HG03432 (cell line): Measurements from ENCODE around the gene FOXA2.

Source experiments
- ATAC-seq: cut with Tn5 transposase; IDR thresholded peaks from one replicate; pipeline ENCODE4 v1.9.1; 2021; ENCODE audit warnings: mild to moderate bottlenecking, moderate library complexity; ENCODE audit not compliant: unreplicated experiment

FOXA2 gene

DNA sequence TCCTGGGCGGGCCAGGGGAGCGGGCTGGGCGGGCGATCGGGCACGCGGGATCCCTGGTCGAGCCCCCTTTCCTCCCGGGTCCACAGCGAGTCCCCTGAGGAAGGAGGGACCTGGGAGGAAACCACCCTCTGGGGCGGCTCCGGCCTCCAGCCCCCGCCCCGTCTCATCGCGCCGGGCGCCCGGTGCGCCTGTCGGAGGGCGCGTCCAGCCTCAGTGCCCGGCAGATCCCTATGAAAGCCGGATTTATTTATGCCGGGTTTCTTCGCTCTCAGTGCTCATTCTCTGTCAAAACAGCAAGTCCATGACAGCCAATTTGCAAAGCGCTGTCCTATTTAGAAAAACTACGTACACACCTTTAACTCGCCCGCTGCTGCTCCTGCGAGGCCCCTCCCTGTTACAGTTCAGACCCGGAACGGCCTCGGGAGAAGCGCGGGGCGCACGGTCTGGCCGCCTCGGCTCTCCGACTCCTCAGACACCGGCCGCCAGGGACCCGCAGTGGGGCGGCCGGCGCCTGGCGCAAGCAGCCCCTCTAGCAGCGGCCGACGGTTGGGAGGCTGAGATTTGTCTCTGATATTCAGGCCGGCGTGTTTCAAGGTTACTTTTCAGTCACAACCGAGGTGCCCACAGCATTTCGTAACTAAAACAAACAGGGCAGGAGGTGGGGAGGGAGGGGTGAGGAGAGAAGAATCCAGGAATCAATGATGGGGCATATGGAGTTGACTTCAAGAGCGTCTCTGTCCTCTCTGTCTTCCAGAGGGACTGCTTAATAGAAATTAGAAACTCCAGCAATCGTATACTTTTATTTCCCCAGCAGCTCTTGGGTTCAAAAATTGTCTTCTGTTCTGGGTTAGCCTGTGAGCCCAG, 782 bp upstream of the FOXA2 start:
- ATAC-seq = no peak

DNA sequence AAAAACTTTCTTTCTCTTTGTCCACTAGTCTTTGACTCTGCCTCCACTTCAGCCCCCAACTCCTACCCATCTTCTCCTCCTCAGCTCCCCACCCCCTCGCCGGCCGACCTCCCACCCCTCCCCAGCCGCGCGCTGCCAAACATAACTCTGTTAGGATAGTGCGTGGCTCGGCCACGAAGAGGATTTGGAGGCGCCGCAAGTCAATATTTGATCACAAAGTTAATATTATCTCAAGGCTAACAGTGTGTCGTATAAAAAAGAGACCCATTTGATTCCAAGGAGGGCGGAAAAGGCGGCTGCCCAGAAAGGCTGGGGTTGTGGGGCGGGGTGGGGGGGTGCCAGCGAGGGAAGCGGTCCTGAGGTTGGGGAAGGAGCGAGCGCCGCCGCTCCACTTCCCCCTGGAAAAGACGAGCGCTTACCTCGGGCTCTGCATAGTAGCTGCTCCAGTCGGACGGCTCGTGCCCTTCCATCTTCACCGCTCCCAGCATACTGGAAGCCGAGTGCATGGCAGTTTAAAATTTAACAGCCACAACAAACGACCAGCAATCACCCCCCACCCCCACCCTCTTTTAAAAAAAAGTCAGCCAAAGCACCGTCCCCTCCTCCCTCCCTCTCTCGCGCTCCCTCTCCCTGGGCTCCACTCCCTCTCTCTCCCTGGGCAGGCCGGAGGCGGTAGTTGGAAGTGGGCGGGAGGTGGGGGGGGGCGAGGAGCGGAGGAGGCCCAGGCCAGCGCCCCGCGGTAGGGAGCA, 425 bp downstream of the FOXA2 start:
- no peak for ATAC-seq

DNA sequence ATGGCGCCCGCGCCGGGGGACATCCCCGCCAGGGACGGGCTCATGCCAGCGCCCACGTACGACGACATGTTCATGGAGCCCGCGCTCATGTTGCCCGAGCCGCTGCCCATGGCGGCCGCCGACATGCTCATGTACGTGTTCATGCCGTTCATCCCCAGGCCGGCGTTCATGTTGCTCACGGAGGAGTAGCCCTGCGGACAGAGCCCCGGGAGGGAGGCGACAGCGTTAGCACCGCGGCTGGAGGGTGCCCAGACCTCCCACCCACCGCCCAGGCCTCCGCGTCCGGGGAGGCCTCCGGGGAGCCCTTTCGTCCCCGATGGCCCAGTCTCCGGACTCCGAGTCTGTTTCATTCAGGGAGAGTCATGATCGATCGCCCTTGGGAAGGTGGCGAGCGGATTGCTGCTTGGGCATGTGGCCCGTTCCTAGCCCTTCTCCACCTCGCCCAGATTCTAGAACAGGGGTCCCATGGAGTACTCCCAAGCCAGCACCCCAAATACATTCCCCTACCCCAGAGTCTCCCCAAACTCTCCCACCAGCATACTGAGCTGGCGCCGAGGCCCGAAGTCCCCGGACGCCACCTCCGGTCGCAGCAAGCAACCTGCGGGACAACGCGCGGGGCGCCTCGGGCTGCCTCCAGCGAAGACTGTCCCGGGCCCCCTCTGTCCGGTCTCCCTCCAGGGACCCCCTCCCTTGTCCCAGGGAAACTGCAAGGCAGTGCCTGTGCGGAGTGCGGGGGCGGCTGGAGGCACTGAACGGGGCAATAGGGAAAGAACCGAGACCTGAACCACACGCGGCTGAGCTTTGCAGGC, 1.2 kb downstream of the FOXA2 start:
- no peak for ATAC-seq

DNA sequence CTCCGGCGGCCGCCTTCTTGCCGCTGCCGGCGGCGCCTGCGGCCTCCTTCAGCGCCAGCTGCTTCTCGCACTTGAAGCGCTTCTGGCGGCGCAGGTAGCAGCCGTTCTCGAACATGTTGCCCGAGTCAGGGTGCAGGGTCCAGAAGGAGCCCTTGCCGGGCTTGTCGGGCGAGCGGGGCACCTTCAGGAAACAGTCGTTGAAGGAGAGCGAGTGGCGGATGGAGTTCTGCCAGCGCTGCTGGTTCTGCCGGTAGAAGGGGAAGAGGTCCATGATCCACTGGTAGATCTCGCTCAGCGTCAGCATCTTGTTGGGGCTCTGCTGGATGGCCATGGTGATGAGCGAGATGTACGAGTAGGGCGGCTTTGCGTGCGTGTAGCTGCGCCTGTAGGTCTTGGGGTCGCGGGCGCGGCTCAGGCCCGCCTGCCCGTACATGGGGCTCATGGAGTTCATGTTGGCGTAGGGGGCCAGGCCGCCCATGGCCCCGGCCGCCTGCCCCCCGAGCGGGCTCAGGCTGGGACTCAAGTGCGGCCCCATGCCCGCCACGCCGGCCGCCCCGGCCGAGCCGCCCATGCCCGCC, 1.9 kb downstream of the FOXA2 start:
- no peak for ATAC-seq

DNA sequence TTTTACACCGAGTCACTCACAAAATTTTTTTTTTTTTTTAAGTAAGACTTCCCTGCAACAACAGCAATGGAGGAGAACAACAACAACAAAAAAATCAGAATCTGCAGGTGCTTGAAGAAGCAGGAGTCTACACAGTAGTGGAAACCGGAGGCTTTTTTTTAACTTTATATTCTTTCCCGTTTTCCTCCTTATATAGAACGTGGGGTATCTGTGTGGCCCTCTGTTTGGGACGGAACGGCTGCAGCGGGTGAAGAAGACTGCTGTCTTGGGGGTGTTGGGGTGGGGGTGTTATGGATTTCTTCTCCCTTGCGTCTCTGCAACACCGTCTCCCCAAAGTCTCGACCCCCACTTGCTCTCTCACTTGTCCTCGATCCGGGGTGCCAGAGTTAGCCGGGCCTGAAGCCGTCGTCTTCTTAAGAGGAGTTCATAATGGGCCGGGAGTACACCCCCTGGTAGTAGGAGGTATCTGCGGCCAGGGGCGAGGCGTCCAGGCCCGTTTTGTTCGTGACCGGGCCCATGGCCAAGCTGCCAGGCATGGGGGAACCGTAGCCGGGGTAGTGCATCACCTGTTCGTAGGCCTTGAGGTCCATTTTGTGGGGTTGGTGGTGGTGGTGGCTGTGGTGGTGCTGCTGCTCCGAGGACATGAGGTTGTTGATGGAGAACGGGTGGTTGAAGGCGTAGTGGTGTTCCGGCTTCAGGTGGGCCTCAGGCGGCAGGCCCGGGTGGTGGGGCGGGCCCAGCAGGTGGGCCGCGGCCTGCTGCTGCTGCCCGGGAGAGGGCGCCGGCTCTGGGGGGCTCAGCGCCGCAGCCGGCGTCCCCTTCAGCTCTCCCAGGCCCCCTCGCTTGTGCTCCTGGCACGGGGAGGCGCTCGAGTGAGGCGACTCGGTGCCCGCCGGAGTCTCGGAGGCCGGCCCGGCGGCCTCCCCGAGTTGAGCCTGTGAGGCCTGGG, 2.7 kb downstream of the FOXA2 start:
- no peak for ATAC-seq

DNA sequence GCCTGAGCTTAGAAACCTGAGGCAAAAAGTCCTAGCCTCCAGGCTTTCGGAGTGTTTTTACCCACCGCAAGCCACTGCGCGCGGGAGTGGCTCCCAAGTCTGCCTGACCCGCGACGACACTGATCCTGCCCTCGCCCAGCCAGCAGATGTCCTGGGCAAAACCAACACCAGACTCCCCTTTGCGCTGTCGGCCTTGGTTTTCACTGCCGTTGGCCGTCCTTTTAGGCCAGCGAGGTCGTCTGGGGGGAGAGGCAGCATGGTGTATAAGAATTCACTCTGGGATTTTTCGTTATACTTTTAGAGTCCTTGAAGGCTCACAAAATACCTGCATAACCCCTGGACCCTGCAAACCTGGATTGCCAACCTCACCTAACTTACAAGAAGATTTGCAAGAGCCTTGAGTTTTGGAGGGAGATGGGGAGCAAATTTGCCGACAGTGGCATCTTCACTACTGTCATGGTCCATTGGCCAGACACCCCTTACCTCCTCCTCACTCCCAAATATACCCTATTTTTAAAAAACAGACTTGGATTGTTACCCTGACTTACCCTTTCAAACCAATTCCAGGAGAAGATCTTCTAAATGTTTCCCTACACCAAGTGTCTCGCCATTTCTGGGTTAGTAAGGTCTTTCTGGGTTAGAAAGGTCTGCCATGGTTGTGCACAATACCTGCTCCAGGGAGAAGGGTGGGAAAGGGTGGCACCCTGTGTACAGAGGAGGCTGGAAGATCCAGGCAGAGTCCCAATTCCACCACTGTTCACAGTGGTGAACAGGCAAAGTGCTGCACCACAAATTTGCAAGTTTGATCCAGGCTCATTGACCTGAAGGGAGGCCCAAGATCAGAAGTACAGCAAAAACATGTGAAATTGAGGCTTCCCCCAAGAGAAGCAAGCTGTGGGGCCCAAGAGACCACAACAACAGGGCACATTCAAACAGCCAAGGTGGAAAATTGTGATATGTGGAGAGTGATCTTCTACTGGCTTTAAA, 4.4 kb downstream of the FOXA2 start:
- no peak for ATAC-seq

DNA sequence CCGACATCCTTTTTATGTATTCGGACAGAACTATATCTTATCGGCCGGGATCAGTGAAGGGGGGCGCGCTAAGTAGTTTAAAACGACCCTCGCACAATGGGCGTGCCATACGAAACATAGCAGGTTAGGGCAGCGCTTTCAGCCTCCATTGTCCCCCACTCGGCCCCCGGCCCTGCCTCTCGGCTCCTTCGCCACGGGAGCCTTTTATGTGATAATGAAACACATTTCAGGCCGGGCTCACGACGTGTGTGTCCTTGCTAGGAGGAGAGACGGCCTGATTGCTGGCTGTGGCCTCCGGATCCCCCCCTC, 5.3 kb downstream of the FOXA2 start:
- no peak for ATAC-seq

DNA sequence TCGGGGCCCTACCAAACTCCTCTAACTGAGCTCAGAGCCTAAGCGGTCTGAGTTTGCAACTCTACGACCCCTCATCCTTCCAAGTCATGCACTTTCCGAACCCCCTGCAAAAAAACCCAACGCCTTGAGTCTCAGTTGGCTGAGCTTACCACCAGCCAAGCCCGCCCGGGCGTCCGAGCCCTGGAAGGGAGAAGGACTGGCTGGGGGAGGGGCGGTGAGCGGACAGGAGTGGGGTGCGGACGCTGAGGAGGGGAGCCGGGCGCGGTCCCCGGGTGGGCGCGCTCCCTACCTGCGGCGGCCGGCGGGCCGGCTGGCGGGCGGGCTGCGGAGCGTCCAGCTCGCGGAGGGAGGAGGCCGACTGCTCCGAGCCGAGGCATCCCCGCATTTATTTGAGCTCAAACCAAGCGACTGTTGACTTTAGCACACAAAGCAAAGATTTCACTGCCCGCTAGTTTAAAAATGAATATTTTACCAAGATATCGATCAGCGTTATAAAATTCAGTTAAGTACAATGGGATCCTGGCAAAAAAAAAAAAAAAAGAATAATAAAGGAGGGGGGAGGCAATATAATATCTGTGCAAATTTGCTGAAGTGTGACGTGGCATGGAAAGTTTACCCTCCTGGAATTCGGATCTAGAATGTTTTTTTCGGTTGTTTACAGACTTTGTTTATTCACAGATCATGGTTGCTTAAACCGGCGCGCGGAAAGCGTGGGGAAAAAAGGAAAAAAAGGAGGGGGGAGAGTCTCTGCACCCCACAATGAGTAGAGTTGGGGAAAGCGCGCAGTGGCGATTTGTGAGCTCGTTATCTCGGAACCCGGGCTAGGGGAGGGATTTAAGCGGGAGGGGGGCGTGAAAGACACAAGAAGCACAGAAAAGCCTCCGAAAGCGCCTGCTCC, 5.9 kb downstream of the FOXA2 start:
- no peak for ATAC-seq

DNA sequence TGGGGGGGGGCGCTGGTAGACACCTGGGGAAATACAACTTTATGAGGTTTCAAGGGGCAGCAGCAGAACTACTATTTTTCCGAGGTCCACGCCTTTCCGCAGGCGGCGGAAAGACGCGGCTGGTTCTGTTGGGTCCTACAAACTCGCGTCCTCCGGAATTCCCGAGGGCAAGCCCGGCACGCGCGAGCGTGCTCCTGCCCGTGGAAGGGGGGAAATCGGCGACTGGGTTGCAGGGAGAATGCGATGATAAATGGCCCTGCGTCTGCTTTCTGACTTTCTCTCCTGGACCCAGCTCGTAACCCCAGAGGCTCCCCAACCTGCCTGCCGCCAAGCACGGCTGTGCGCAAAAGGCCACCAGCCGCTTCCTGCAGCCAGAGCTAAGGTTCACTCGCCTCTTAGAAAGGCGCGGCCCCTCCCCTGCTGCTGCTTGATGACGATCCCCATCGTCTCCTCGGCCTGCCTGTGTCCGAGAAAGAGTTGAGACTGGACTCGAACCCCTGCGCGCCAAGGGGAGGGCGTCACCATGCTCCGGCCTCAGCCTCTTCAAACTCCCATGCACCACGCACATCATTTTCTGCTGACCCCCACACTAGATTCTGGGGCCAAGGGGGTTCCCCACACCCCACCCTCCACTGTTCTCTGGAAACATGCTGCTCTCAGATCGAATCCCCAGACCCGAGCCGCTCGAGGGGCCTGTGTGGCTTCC, 6.7 kb downstream of the FOXA2 start:
- ATAC-seq = no peak

DNA sequence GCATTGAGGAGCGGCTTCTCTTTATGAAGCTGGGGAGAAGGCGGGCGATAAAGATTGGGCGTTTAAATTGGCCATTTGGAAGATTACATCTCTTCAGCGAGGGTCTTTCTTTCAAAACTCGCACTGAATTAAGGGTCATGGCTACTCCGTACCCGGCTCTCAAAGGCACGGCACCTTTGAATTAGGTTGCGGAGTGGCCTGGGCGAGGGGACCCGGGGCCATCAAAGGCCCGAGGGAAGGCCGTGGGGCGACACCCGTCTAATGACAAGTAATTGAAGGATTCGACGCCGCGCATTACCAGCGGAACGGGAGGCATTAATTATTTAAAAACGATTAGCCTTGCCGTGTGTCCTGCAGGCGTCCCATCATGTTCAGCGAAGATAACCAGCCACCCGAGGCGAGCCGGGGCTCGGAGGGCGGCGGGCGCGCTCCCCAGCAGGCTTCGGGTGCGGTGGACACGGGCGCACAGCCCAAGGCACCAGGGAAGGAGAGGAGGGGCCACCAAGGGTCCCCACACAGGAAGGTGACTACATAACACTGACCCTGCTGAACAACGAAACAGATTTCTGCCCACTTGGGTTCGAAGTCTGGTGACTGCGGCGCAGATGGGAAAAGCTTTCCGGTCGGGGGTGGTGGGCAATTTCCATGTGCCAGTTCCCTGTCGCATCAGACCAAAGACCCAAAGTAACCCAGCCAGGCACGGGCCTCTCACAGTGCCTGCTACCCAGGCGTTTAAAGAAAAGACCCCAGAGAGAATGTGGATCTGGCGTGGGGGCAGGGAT, 7.4 kb downstream of the FOXA2 start:
- ATAC-seq = no peak

DNA sequence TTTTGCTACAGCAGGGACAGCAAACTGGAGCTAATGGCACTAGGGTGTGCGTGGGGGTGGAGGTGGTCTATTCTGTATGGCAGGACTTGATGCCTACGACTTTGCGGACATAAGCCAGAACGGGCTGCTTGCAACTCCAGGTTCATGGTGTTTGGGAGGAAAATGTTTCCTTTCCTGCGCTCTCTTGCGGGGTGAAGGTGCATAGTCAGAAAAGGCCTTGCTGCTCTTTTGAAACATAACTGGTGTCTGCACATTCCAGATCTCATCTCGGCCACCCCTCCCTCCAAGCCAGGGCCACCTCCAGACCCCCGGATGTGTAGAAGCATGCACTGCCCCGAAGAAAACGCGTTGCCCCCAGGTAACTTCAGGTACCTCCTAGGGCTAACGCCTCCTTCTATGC, 8.1 kb downstream of the FOXA2 start:
- no peak for ATAC-seq

DNA sequence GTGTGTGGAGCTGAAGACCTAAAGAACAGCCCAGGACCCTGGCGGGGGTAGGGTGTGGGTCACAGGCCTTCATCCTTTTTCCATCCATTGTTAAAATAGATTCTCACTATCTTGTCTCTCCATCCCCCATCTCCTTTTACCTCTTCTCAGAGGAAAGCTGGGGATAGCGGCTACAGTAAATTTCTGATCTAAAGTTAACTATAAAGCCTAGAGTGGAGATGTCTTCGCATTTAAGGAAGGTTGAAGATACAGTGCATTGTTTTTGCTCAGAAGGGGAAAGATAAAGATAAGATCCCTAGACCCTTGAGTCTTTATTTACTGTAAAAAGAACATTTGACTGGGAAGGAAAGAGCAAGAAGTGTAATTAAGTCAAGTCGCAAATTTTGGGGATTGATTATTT, 8.6 kb downstream of the FOXA2 start:
- no peak for ATAC-seq

DNA sequence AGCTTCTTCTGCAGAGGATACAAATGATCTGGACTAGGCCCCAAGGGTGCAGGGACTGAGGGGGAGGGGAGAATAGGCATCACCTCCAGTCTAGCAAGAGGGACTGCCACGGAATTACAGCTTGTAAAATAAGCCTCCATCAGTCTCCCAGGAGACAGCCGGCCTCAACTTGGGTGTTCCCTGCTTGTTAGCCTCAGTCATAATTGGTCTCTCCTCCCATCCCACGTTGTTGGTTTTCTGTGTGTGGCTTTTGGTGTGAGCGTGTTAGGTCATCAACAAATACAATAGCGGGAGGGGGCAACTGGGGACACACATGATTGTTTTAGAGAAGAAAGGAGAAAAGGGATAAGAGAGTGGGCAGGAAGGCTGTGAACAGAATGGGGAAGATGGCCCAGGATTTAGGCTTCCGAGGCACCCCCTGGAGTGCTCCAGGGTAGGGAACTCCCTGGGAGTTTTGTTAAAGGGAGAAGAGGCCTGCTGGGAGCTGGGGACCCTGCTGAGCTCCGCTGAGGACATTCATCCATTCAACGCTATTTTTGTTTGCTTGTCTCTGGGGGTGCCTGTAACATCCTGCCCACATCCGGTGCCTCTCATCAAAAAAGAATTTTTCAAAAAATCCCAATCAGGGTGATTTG, 9.2 kb downstream of the FOXA2 start:
- ATAC-seq = peak; percentile 69

DNA sequence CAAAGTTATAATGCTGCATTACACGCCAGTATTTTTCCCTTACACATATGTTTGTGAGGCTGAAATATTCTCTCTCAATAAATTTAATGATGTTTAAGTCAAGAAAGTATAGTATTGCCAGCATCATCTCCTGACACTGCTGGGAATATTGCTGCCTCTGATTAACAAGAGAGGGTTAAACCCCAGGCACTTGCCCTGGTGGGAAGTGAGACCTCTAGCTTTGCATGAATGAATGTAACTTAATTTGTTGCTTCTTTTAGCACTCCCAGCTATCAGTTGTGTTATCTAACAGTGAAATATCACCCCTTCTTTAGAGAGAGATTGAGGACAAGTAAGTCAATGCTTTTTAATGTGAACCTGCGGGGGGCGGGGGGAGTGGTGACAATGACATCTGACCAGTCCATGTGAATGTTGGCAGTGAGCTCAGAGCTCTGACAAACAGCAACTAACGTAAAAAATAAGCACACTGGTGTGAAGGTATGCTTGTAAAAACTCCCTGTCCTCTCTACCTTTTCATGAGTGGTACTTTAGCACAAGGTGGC, 9.8 kb downstream of the FOXA2 start:
- ATAC-seq = no peak

DNA sequence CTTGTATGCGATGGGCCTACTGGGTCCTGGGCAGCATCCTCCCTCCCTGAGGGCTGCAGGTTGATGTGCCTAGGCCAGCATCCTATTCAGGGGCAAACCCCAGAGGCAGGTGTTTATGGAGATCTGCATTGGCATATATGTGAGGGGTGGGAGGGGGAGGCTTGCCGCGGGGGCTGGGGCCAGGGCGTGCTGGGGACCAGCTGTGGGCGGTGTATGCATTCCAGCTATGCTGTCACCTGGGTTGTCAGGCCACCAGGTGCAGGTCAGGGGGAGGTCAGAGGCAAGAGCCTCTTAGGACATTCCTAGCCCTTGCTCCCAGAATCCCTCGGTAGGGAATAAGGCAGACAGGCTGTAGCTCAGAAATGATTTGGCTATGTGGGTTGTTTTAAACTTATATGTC, 11.9 kb downstream of the FOXA2 start:
- no peak for ATAC-seq

DNA sequence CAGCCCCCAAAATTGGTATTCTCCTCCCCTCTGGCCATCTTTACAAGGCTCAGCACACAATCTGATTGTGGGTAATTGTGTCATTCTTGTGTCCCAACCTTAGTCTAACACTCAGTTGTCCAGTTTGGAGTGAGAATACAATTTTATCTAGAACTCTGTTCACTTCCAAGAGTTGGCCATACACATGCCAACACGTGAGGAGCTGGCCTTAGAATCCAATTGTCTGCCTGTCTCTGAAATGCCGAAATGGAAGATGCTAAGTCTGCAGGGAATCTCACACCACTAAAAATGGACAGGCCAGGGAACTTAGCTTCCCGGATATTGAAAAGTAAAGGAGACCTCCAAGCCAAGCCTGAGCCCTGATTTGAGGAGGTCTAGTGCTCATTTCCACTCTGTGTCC, 12.3 kb downstream of the FOXA2 start:
- no peak for ATAC-seq
